Mesenchymal stem cell (in vitro differentiated cells and primary cell): Measurements from ENCODE around the gene COL27A1.

Experiments
- DNase-seq: peaks from one replicate; pipeline ENCODE4 v3.0.0-alpha.2; 2013
- H2AFZ ChIP-seq: one replicate; pipeline ENCODE4 v1.6.1; 2013; ENCODE audit warnings: low read depth, mild to moderate bottlenecking, control low read depth, inconsistent platforms, low read length, moderate library complexity
- H2AK5ac ChIP-seq: 2 replicates; pipeline ENCODE4 v1.6.1; 2013; ENCODE audit warnings: low read length, moderate library complexity, mild to moderate bottlenecking, inconsistent platforms; ENCODE audit not compliant: severe bottlenecking
- H2BK120ac ChIP-seq: one replicate; pipeline ENCODE4 v1.6.1; 2013; ENCODE audit warnings: low read depth, mild to moderate bottlenecking, inconsistent platforms, low read length, moderate library complexity
- H2BK12ac ChIP-seq, 2 experiments: one replicate each; pipeline ENCODE4 v1.6.1; 2013; ENCODE audit warnings: inconsistent platforms in 2 of 2, low read length in 2 of 2, mild to moderate bottlenecking in 2 of 2, moderate library complexity in 2 of 2, control low read depth in 1 of 2
- H2BK15ac ChIP-seq: one replicate; pipeline ENCODE4 v1.6.1; 2013; ENCODE audit warnings: mild to moderate bottlenecking, low read depth, inconsistent platforms; ENCODE audit not compliant: poor library complexity, severe bottlenecking
- H2BK5ac ChIP-seq: 2 replicates; pipeline ENCODE4 v1.6.1; 2013; ENCODE audit warnings: low read depth, mild to moderate bottlenecking, low read length, control low read depth, inconsistent platforms; ENCODE audit not compliant: poor library complexity, severe bottlenecking
- H3K14ac ChIP-seq, 2 experiments: one replicate each; pipeline ENCODE4 v1.6.1; 2013; ENCODE audit warnings: inconsistent platforms in 2 of 2, low read length in 2 of 2, control low read depth in 1 of 2, mild to moderate bottlenecking in 1 of 2, moderate library complexity in 1 of 2
- H3K18ac ChIP-seq, 2 experiments: one replicate each; pipeline ENCODE4 v1.6.1; 2013; ENCODE audit warnings: inconsistent platforms in 2 of 2, low read length in 2 of 2, control low read depth in 1 of 2, low read depth in 1 of 2, mild to moderate bottlenecking in 1 of 2
- H3K23ac ChIP-seq, 2 experiments: one replicate each; pipeline ENCODE4 v1.6.1; 2013; ENCODE audit warnings: inconsistent platforms in 2 of 2, low read length in 2 of 2, mild to moderate bottlenecking in 2 of 2, moderate library complexity in 2 of 2, control low read depth in 1 of 2
- H3K27ac ChIP-seq: 2 replicates; pipeline ENCODE4 v1.5.1; 2013; ENCODE audit warnings: mild to moderate bottlenecking, moderate library complexity, low read length, control low read depth, inconsistent platforms; ENCODE audit not compliant: poor library complexity, severe bottlenecking
- H3K27me3 ChIP-seq, 2 experiments: 2 replicates each; pipeline versions ENCODE4 v1.6.1 to v1.7.0; 2013; ENCODE audit warnings: low read length in 2 of 2, mild to moderate bottlenecking in 2 of 2, moderate library complexity in 2 of 2, control low read depth in 1 of 2, inconsistent platforms in 1 of 2; ENCODE audit not compliant: control insufficient read depth in 1 of 2, insufficient read depth in 1 of 2
- H3K36me3 ChIP-seq, 2 experiments: 2 replicates each; pipeline versions ENCODE4 v1.6.1 to v1.7.0; 2013; ENCODE audit warnings: low read length in 2 of 2, control low read depth in 1 of 2, inconsistent platforms in 1 of 2, low read depth in 1 of 2, mild to moderate bottlenecking in 1 of 2; ENCODE audit not compliant: insufficient read depth in 2 of 2, control insufficient read depth in 1 of 2
- H3K4ac ChIP-seq, 2 experiments: one replicate each; pipeline ENCODE4 v1.6.1; 2013; ENCODE audit warnings: inconsistent platforms in 2 of 2, low read length in 2 of 2, mild to moderate bottlenecking in 2 of 2, moderate library complexity in 2 of 2, control low read depth in 1 of 2, low read depth in 1 of 2
- H3K4me1 ChIP-seq: 2 replicates; pipeline ENCODE4 v1.6.1; 2013; ENCODE audit warnings: low read depth, low read length, control low read depth; ENCODE audit not compliant: control insufficient read depth, insufficient read depth
- H3K4me2 ChIP-seq: 2 replicates; pipeline ENCODE4 v1.6.1; 2013; ENCODE audit warnings: low read length, mild to moderate bottlenecking, inconsistent platforms; ENCODE audit not compliant: poor library complexity, severe bottlenecking
- H3K4me3 ChIP-seq, 2 experiments: 2 replicates each; pipeline versions ENCODE4 v1.5.1 to v1.7.0; 2013; ENCODE audit warnings: low read length in 2 of 2, mild to moderate bottlenecking in 2 of 2, control low read depth in 1 of 2, low read depth in 1 of 2; ENCODE audit not compliant: insufficient read depth in 1 of 2
- H3K79me1 ChIP-seq: replicated peaks from 2 replicates; pipeline ENCODE4 v1.6.1; 2013; ENCODE audit warnings: mild to moderate bottlenecking, control low read depth, low read length, inconsistent platforms; ENCODE audit not compliant: poor library complexity, severe bottlenecking
- H3K9ac ChIP-seq: 2 replicates; pipeline ENCODE4 v1.7.0; 2013; ENCODE audit warnings: mild to moderate bottlenecking, low read length, moderate library complexity
- H3K9me3 ChIP-seq: 2 replicates; pipeline ENCODE4 v1.7.0; 2013; ENCODE audit warnings: mild to moderate bottlenecking, low read length; ENCODE audit not compliant: control insufficient read depth
- H4K8ac ChIP-seq: one replicate; pipeline ENCODE4 v1.6.1; 2013; ENCODE audit warnings: inconsistent platforms, mild to moderate bottlenecking, low read length, moderate library complexity
- H4K91ac ChIP-seq: one replicate; pipeline ENCODE4 v1.6.1; 2013; ENCODE audit warnings: mild to moderate bottlenecking, low read length, inconsistent platforms
- WGBS: methylation state at CpG from one replicate; pipeline ENCODE4 v1.1.7; 2013; ENCODE audit warnings: mixed read lengths; 5-methylcytosine and 5-hydroxymethylcytosine counted together

COL27A1 gene

DNA sequence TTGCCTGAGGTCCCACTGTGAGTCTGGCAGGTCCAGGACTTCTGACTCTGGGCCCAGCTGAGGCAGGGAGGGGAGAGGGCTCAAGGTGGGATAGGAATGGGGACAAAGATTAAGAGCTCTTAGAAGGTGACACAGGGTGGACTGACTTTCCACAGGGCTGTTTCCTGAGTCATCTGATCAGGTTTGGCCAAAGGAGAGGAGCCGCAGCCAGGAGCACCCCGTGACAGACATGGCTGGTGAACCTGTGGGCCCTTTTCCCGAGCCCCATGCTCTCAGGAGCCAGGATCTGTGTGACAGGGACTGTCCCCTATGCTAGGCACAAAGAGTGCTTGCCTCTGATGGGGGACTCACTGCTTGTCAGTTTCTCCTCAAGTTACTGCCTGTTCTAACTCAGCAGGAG is 37.8 kb downstream of the COL27A1 start:
- H3K27me3 ChIP-seq: no peaks in the 10 kb centered on the region
- no peak overlapping the region for H4K8ac ChIP-seq
- no peak overlapping the region for H3K23ac ChIP-seq
- H2BK120ac ChIP-seq: no peak overlapping the region
- peaks cover 7% of the 10 kb centered on the region for H3K4me1 ChIP-seq
- H3K9ac ChIP-seq: no peak overlapping the region
- H4K91ac ChIP-seq: no peak overlapping the region
- H2AK5ac ChIP-seq: no peak overlapping the region
- peaks cover 22% of the 10 kb centered on the region for H3K79me1 ChIP-seq
- no peak overlapping the region for H3K4me3 ChIP-seq
- no peak overlapping the region for H3K4me2 ChIP-seq
- H3K14ac ChIP-seq: no peak overlapping the region
- H2AFZ ChIP-seq: no peak overlapping the region
- H2BK5ac ChIP-seq: no peak overlapping the region
- no peak overlapping the region for H3K27ac ChIP-seq
- no peak overlapping the region for H2BK15ac ChIP-seq
- no peak overlapping the region for H3K18ac ChIP-seq
- DNase-seq: no peak
- no peak overlapping the region for H2BK12ac ChIP-seq
- H3K9me3 ChIP-seq: peaks cover 16% of the 10 kb centered on the region
- 98% methylated on average over 3 of the region's 3 CpGs for WGBS
- H3K36me3 ChIP-seq: peaks cover 2 to 68% of the 10 kb centered on the region in 2 experiments
- H3K4ac ChIP-seq: no peak overlapping the region

DNA sequence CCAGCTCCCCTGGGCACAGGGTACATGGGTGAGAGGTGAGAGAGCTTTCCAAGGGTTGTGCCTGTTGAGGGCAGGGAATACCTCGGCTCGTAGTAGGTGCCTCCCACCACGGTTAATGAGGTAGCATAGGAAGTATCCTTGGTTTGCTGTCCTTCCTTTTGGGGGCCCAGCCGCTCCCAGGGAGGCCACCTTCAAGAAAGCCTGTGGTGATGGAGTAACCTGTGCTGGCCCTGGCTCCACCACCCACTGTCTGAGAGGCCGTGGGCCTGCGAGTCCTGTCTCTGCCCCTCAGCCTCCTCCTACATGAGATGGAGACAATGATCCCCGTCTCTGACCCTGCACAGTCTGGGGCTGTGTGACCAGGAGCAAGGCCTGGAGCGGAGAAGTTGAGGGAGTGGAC is 40.8 kb downstream of the COL27A1 start:
- Histone ChIP-seq H2BK12ac (no peak overlapping the region), H3K9me3 (no peaks in the 10 kb centered on the region), H4K91ac (no peak overlapping the region), H3K27ac (no peak overlapping the region), H3K4me3 (no peak overlapping the region), H2BK5ac (no peak overlapping the region), H4K8ac (no peak overlapping the region), H2BK15ac (no peak overlapping the region), H3K9ac (no peak overlapping the region), H3K36me3 (peaks cover 5 to 88% of the 10 kb centered on the region in 2 experiments), H2AK5ac (no peak overlapping the region), H3K79me1 (peaks cover 20% of the 10 kb centered on the region), H3K18ac (no peak overlapping the region), H3K27me3 (no peaks in the 10 kb centered on the region), H3K4ac (no peak overlapping the region), H3K23ac (no peak overlapping the region), H3K4me2 (no peak overlapping the region), H3K4me1 (peaks cover 7% of the 10 kb centered on the region), H3K14ac (no peak overlapping the region), H2BK120ac (no peak overlapping the region), H2AFZ (no peak overlapping the region)
- no peak for DNase-seq
- WGBS: 95% methylated on average over 8 of the region's 8 CpGs

DNA sequence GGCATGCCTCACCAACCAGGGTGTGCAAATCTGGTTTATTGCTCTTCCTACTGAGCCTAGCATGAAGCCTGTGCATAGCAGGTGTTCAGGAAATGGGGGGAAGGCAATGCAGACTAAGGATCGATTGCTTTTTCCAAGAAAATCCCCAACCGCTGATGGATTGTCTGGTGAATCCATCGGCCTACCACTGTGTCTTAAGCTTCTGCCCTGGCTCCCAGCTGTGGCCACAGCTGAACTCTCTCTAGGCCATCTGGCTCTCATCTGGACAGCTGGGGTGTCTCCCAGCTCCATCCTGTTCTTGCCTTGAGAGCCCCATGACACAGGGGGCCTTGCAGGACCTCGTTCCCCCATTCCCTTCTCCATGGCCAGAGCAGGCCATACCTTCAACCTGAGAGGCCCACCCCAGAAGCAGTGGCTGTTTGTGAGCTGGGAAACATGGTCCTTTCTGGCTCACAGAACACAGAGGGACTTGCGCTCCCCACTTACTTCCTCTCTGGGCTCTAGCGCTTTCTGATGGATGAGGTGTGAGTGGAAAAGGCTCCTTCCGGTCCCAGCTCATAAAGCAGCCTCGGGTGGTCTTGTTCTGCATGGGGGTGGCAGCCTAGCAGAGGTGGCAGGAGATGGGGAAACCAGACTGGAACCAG is 41.8 kb downstream of the COL27A1 start:
- H2BK12ac ChIP-seq: no peak overlapping the region
- H3K4me3 ChIP-seq: no peak overlapping the region
- H3K36me3 ChIP-seq: peaks cover 5 to 91% of the 10 kb centered on the region in 2 experiments
- no peak for DNase-seq
- no peak overlapping the region for H3K23ac ChIP-seq
- no peak overlapping the region for H3K27ac ChIP-seq
- H2AK5ac ChIP-seq: no peak overlapping the region
- peak overlapping the region; percentile 14 for H4K91ac ChIP-seq
- no peak overlapping the region for H3K18ac ChIP-seq
- no peak overlapping the region for H2AFZ ChIP-seq
- no peak overlapping the region for H3K14ac ChIP-seq
- H2BK5ac ChIP-seq: no peak overlapping the region
- no peak overlapping the region for H2BK120ac ChIP-seq
- WGBS: 88% methylated on average over 8 of the region's 8 CpGs
- H3K9ac ChIP-seq: no peak overlapping the region
- H3K4me2 ChIP-seq: no peak overlapping the region
- peaks cover 18% of the 10 kb centered on the region for H3K79me1 ChIP-seq
- H4K8ac ChIP-seq: no peak overlapping the region
- H3K27me3 ChIP-seq: no peaks in the 10 kb centered on the region
- peaks cover 7% of the 10 kb centered on the region for H3K4me1 ChIP-seq
- H3K9me3 ChIP-seq: no peaks in the 10 kb centered on the region
- no peak overlapping the region for H3K4ac ChIP-seq
- H2BK15ac ChIP-seq: no peak overlapping the region

DNA sequence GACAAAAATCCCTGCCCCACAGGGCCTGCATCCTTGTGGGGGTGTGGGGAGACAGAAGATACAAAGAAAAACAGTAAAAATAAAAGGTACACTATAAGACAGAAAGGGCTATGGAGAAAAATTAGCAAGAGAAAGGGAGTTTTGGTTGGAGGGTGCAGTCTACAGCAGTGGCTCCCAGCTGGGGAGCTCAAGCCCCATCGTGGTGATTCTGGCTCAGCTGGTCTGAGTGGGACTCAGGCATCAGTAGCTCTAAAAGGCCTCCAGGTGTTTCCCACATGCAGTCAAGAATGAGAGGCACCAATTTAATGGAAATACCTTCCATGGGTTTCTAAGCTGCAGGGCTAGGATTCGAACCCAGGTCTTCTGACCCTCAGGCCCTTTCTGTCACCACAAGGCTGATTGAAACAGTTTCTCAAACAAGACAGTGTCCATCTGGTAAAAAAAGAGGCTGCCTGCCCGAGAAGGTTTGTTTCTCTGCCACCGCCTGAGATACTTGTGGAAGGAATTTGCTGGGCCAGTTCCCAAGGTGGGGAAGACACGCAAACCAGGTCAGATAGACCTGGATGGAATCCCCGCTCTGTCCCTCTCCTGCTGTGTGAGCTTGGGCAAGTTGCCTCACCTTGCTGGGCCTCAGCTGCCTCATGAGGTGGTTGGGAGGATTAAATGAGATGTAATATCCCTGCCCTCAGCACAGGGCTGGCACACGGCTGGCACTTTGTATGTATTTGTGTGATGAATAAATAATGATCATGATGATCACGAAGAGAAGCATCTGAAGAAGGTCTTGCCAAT is 43.1 kb downstream of the COL27A1 start:
- H3K9me3 ChIP-seq: no peaks in the 10 kb centered on the region

More for the DNA sequence above, 43.1 kb downstream of the COL27A1 start:
- Histone ChIP-seq H2BK120ac (no peak overlapping the region), H3K4me2 (no peak overlapping the region), H3K4me3 (no peak overlapping the region), H3K4ac (no peak overlapping the region), H2BK5ac (no peak overlapping the region), H2BK12ac (no peak overlapping the region), H3K14ac (no peak overlapping the region), H3K36me3 (peaks cover 5 to 85% of the 10 kb centered on the region in 2 experiments), H2AFZ (no peak overlapping the region), H4K8ac (no peak overlapping the region), H3K79me1 (peaks cover 9% of the 10 kb centered on the region), H3K23ac (no peak overlapping the region), H2AK5ac (no peak overlapping the region), H2BK15ac (no peak overlapping the region), H3K9ac (no peak overlapping the region), H3K18ac (no peak overlapping the region), H3K4me1 (peaks cover 3% of the 10 kb centered on the region), H4K91ac (no peak overlapping the region), H3K27ac (no peak overlapping the region), H3K27me3 (no peaks in the 10 kb centered on the region)
- no peak for DNase-seq
- 94% methylated on average over 8 of the region's 8 CpGs for WGBS
